Kidney epithelial cell (primary cell): ENCODE data around the gene CDKAL1. TPM values are rescaled to one million over a fixed set of nuclear protein-coding genes. Genes with fewer than 3 reads are reported as not detected.

Experiments used
- DNase-seq: peaks from one replicate; pipeline ENCODE4 v3.0.0-alpha.2; 2010; ENCODE audit warnings: low read depth
- H3K27me3 ChIP-seq: 2 replicates; pipeline ENCODE4 v1.6.0; 2011; ENCODE audit warnings: low read length; ENCODE audit not compliant: control insufficient read depth, insufficient read depth
- H3K36me3 ChIP-seq: 2 replicates; pipeline ENCODE4 v1.5.1; 2011; ENCODE audit warnings: low read length; ENCODE audit not compliant: control insufficient read depth, insufficient read depth
- H3K4me3 ChIP-seq: 2 replicates; pipeline ENCODE4 v1.5.1; 2011; ENCODE audit warnings: low read depth, mild to moderate bottlenecking, control low read depth, low read length
- total RNA-seq: library from RNA; depleted of rRNA; stranded (reverse); fragments of >200 nt; gene quantifications from 2 replicates; pipeline ENCODE4 v1.2.3, GENCODE V29; 2015
- TF ChIP-seq, protein P1 (sequence below): IDR thresholded peaks from 2 replicates; pipeline ENCODE4 v1.5.1; 2011; ENCODE audit warnings: mild to moderate bottlenecking, moderate library complexity, low read length, control low read depth, inconsistent platforms; ENCODE audit not compliant: insufficient read depth, poor library complexity, severe bottlenecking

The CDKAL1 gene
- total RNA-seq, 1 donor from 2014 or later = 15.0 TPM

DNA sequence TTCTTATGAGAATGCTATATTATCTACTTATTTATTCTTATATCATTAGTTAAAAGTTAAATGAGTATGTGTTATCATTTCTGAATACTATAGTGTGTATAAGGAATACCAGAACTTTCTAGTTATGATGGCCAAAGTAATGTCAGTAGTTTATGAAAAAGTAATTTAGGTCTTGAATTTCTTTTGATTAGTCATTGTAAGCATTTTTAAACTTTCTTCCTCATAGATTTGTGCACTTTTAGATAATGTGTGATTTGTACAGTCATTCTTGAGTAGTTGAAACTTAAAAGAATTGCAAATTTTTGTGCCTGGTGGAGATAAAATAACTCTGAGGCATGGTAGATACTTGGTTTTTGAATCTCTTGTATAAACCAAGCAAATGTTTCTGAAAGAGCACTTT lies 311.3 kb downstream of the CDKAL1 start:
- Histone ChIP-seq H3K36me3 (no peaks in the 10 kb centered on the region), H3K27me3 (no peaks in the 10 kb centered on the region), H3K4me3 (no peak overlapping the region)
- DNase-seq = no peak
- TF ChIP-seq, protein P1, sequence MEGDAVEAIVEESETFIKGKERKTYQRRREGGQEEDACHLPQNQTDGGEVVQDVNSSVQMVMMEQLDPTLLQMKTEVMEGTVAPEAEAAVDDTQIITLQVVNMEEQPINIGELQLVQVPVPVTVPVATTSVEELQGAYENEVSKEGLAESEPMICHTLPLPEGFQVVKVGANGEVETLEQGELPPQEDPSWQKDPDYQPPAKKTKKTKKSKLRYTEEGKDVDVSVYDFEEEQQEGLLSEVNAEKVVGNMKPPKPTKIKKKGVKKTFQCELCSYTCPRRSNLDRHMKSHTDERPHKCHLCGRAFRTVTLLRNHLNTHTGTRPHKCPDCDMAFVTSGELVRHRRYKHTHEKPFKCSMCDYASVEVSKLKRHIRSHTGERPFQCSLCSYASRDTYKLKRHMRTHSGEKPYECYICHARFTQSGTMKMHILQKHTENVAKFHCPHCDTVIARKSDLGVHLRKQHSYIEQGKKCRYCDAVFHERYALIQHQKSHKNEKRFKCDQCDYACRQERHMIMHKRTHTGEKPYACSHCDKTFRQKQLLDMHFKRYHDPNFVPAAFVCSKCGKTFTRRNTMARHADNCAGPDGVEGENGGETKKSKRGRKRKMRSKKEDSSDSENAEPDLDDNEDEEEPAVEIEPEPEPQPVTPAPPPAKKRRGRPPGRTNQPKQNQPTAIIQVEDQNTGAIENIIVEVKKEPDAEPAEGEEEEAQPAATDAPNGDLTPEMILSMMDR = no peak

DNA sequence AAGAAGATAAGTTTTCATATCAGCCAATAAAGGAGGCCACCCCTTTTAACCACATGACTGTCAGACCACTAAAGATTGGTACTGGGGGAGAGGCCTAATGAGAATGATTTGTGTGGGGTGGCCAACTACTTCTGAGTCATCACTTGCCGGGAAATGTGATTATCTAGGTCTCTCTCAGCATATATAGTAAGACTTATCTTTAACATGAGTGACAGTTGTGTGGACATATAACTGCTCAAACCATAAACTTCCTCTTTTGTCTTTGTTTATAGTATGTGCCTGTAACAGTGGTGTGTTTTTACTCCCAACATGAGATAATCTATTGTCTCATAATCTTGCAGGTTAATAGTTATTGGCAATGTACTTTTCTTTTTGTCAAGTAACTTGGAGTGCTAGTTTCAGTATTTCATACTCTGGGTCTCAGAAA lies 312.4 kb downstream of the CDKAL1 start:
- Histone ChIP-seq H3K4me3 (no peak overlapping the region), H3K36me3 (no peaks in the 10 kb centered on the region), H3K27me3 (no peaks in the 10 kb centered on the region)
- TF ChIP-seq, protein P1 = no peak
- no peak for DNase-seq

GRCh38 chr6:20847904-20848303 lies 313.6 kb downstream of the CDKAL1 start:
- H3K27me3 ChIP-seq = no peaks in the 10 kb centered on the region
- H3K4me3 ChIP-seq = no peak overlapping the region
- no peak for DNase-seq
- TF ChIP-seq, protein P1 = no peak
- no peaks in the 10 kb centered on the region for H3K36me3 ChIP-seq

DNA sequence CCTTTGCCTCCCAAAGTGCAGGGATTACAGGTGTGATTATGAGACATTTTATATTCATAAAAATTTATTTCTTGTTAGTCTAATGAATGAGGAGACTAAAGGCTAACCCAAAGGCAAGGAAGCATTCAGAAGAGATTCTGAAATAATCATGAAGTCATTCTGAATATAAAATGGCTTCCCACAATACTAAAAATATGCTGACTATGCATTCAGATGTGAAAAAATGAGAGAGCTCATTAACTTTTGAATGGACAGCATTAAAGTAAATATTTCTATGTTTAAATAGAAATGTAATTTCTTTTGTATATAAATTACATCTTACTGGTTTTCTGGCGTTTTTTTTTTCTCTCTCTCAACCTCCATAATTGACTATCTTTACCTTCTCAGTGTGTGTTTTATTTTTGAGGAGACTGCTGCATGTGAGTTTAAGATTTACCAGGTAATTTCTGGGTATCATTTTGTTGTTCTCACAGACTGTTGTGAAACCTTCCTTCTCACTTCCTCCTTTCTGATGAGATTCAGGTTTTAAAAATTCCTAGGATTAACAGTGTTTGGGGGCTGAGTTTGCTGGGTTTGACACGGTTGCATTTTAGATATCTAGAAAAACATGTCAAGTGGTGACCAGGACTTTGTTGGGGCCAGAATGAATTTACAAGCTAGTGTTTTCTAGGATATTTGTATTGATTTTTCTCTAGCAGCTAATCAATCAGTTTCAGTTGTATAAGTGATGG lies 316.6 kb downstream of the CDKAL1 start:
- no peaks in the 10 kb centered on the region for H3K36me3 ChIP-seq
- DNase-seq = no peak
- H3K4me3 ChIP-seq = no peak overlapping the region
- H3K27me3 ChIP-seq = no peaks in the 10 kb centered on the region
- TF ChIP-seq, protein P1 = no peak

- no peaks in the 10 kb centered on the region for H3K36me3 ChIP-seq
- no peaks in the 10 kb centered on the region for H3K27me3 ChIP-seq
- DNase-seq = no peak
- TF ChIP-seq, protein P1 = no peak
- no peak overlapping the region for H3K4me3 ChIP-seq
These were observed 317.5 kb downstream of the CDKAL1 start for GRCh38 chr6:20851795-20852194.

DNA sequence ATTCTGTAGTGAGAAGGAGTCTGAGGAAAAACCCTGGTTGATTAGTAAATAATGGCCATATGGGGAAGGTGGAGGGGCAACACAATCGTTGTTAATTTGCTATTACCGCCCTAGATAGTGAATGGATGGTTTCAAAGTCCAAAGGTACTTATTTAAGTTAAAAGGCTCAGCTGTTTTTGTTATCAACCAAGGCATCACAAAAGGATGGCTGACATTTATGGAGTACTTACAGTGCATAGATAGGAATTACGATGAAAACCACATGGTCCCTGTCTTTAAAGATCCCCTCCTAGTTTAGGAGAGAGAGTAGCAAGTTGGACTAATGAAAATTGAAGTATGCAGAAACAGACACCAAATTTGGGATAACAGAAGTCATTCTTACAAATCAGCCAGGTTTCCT lies 319.6 kb downstream of the CDKAL1 start:
- no peaks in the 10 kb centered on the region for H3K36me3 ChIP-seq
- H3K27me3 ChIP-seq = no peaks in the 10 kb centered on the region
- no peak overlapping the region for H3K4me3 ChIP-seq
- DNase-seq = no peak
- TF ChIP-seq, protein P1 = no peak
